ENCODE data around the gene AFTPH.

DNA sequence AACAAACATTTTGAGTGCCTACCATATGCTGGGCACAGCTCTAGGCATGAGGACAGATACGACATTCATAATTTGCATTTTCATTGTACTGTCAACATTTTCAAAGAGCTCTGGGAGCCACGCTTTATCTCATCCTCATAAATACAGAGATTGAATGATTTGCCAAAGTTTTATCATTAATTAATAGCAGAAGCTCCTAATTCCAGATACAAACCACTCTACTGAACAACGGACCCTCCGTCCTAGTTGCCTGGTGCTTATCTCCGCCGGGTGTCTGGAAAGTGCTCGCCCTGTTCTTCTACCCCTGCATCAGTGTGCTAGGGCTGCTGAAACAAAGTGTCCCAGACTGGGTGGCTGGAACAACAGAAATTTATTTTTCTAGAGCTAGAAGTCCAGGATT, 105.7 kb downstream of the AFTPH start:
- TF ChIP-seq, protein P1, sequence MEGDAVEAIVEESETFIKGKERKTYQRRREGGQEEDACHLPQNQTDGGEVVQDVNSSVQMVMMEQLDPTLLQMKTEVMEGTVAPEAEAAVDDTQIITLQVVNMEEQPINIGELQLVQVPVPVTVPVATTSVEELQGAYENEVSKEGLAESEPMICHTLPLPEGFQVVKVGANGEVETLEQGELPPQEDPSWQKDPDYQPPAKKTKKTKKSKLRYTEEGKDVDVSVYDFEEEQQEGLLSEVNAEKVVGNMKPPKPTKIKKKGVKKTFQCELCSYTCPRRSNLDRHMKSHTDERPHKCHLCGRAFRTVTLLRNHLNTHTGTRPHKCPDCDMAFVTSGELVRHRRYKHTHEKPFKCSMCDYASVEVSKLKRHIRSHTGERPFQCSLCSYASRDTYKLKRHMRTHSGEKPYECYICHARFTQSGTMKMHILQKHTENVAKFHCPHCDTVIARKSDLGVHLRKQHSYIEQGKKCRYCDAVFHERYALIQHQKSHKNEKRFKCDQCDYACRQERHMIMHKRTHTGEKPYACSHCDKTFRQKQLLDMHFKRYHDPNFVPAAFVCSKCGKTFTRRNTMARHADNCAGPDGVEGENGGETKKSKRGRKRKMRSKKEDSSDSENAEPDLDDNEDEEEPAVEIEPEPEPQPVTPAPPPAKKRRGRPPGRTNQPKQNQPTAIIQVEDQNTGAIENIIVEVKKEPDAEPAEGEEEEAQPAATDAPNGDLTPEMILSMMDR (tag by site-specific recombination; IDR thresholded peaks at IDR 0.05) = no peak
- TF ChIP-seq KLF1 (tag by site-specific recombination; IDR thresholded peaks at IDR 0.05) = no peak
